IPS-NIHi11 (cell line): ENCODE results near the gene ARHGAP6.

Source experiments
- DNase-seq: peaks from one replicate; pipeline ENCODE4 v3.0.0; 2012; ENCODE audit warnings: mixed read lengths, low spot score

Gene ARHGAP6

GRCh38 chrX:11461201-11462001 lies 204.3 kb downstream of the ARHGAP6 start:
- no peak for DNase-seq

GRCh38 chrX:11460347-11460746 lies 205.4 kb downstream of the ARHGAP6 start:
- DNase-seq, result no peak

- no peak for DNase-seq
Measured at GRCh38 chrX:11458170-11458569, 207.6 kb downstream of the ARHGAP6 start.

- DNase-seq, result no peak
Measured at GRCh38 chrX:11451151-11451550, 214.6 kb downstream of the ARHGAP6 start.

GRCh38 chrX:11450354-11450753 lies 215.4 kb downstream of the ARHGAP6 start:
- DNase-seq, result no peak

GRCh38 chrX:11449613-11450012 lies 216.1 kb downstream of the ARHGAP6 start:
- no peak for DNase-seq

GRCh38 chrX:11447418-11447817 lies 218.3 kb downstream of the ARHGAP6 start:
- DNase-seq, result no peak

GRCh38 chrX:11446949-11447348 lies 218.8 kb downstream of the ARHGAP6 start:
- no peak for DNase-seq

GRCh38 chrX:11446336-11446735 lies 219.4 kb downstream of the ARHGAP6 start:
- DNase-seq, result no peak

GRCh38 chrX:11445540-11445939 lies 220.2 kb downstream of the ARHGAP6 start:
- no peak for DNase-seq

- no peak for DNase-seq
Measured at GRCh38 chrX:11444052-11444451, 221.7 kb downstream of the ARHGAP6 start.

GRCh38 chrX:11439846-11440245 lies 225.9 kb downstream of the ARHGAP6 start:
- no peak for DNase-seq

- DNase-seq, result no peak
Measured at GRCh38 chrX:11438767-11439166, 227.0 kb downstream of the ARHGAP6 start.

- DNase-seq, result no peak
Measured at GRCh38 chrX:11438380-11438723, 227.4 kb downstream of the ARHGAP6 start.

- no peak for DNase-seq
Measured at GRCh38 chrX:11437642-11438379, 227.9 kb downstream of the ARHGAP6 start.

- DNase-seq, result no peak
Measured at GRCh38 chrX:11435568-11435967, 230.2 kb downstream of the ARHGAP6 start.

- no peak for DNase-seq
Measured at GRCh38 chrX:11434607-11435006, 231.1 kb downstream of the ARHGAP6 start.

- no peak for DNase-seq
Measured at GRCh38 chrX:11431786-11432185, 233.9 kb downstream of the ARHGAP6 start.

GRCh38 chrX:11430271-11430670 lies 235.4 kb downstream of the ARHGAP6 start:
- no peak for DNase-seq

- DNase-seq, result no peak
Measured at GRCh38 chrX:11429538-11430085, 236.1 kb downstream of the ARHGAP6 start.

- no peak for DNase-seq
Measured at GRCh38 chrX:11427453-11428071, 238.2 kb downstream of the ARHGAP6 start.

GRCh38 chrX:11426712-11427452 lies 238.8 kb downstream of the ARHGAP6 start:
- no peak for DNase-seq
